Brain microvascular endothelial cell (primary cell): ENCODE measurements around the gene LSAMP.

Source experiments
- DNase-seq: peaks from one replicate; pipeline ENCODE4 v3.0.0-alpha.2; 2020
- H3K27ac ChIP-seq: fragments of 250-450 bp; sonication (Bioruptor Pico); 2 replicates; pipeline ENCODE4 v1.5.1; 2020; ENCODE audit warnings: mild to moderate bottlenecking, moderate library complexity
- H3K27me3 ChIP-seq: fragments of 250-450 bp; sonication (Bioruptor Pico); replicated peaks from 2 replicates; pipeline ENCODE4 v1.5.1; 2020; ENCODE audit warnings: mild to moderate bottlenecking
- H3K36me3 ChIP-seq: fragments of 250-450 bp; sonication (Bioruptor Pico); replicated peaks from 2 replicates; pipeline ENCODE4 v1.5.1; 2020; ENCODE audit warnings: mild to moderate bottlenecking
- H3K4me3 ChIP-seq: 2 replicates; pipeline ENCODE4 v1.5.1; 2011; ENCODE audit warnings: low read depth, mild to moderate bottlenecking, control low read depth, low read length, moderate library complexity
- in situ Hi-C: cut with HindIII; loops from 2 replicates; pipeline ENCODE4 v1.10.0; 2017; ENCODE audit warnings: low sequenced_read_pairs, low pct_ligation_motif_present
- TF ChIP-seq, protein P1 (sequence below): IDR thresholded peaks from 2 replicates; pipeline ENCODE4 v1.5.1; 2011; ENCODE audit warnings: low read depth, mild to moderate bottlenecking, moderate library complexity, low read length, control low read depth, inconsistent platforms; ENCODE audit errors: missing control alignments

Gene LSAMP

GRCh38 chr3:115928376-115928775, 516.9 kb downstream of the LSAMP start:
- Histone ChIP-seq H3K27me3 (no peaks in the 10 kb centered on the region), H3K36me3 (no peaks in the 10 kb centered on the region), H3K4me3 (no peak overlapping the region), H3K27ac (no peak overlapping the region)
- DNase-seq = no peak
- in situ Hi-C loops = no loop called here
- TF ChIP-seq, protein P1, sequence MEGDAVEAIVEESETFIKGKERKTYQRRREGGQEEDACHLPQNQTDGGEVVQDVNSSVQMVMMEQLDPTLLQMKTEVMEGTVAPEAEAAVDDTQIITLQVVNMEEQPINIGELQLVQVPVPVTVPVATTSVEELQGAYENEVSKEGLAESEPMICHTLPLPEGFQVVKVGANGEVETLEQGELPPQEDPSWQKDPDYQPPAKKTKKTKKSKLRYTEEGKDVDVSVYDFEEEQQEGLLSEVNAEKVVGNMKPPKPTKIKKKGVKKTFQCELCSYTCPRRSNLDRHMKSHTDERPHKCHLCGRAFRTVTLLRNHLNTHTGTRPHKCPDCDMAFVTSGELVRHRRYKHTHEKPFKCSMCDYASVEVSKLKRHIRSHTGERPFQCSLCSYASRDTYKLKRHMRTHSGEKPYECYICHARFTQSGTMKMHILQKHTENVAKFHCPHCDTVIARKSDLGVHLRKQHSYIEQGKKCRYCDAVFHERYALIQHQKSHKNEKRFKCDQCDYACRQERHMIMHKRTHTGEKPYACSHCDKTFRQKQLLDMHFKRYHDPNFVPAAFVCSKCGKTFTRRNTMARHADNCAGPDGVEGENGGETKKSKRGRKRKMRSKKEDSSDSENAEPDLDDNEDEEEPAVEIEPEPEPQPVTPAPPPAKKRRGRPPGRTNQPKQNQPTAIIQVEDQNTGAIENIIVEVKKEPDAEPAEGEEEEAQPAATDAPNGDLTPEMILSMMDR = no peak

DNA sequence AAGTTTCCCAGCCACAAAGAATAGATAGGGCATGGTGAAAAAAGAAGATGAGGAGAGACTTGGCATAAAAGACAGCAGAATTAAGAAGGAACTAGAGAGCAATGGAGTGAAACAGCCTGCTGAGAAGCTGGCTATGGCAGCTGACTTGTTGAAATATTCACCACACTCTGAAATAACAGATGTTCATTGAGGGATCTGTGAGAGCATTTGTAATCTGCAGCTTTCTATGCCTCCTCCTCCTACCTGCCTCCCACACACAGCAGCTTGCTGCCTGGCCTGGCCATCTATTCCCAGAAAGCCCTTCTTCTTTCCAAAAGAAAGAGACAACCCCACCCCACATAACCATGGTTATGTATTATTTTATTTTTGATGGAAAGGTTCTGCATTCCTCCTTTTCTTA, 518.1 kb downstream of the LSAMP start:
- no peak for DNase-seq
- no peaks in the 10 kb centered on the region for H3K36me3 ChIP-seq
- no peak overlapping the region for H3K4me3 ChIP-seq
- H3K27me3 ChIP-seq = no peaks in the 10 kb centered on the region
- H3K27ac ChIP-seq = no peak overlapping the region
- in situ Hi-C loops = no loop called here
- TF ChIP-seq, protein P1 = no peak

GRCh38 chr3:115922681-115923347, 522.5 kb downstream of the LSAMP start:
- Histone ChIP-seq H3K27ac (no peak overlapping the region), H3K36me3 (no peaks in the 10 kb centered on the region), H3K27me3 (no peaks in the 10 kb centered on the region), H3K4me3 (no peak overlapping the region)
- TF ChIP-seq, protein P1 = peak; percentile 74
- peak; percentile 69 for DNase-seq
- in situ Hi-C loops = no loop called here

DNA sequence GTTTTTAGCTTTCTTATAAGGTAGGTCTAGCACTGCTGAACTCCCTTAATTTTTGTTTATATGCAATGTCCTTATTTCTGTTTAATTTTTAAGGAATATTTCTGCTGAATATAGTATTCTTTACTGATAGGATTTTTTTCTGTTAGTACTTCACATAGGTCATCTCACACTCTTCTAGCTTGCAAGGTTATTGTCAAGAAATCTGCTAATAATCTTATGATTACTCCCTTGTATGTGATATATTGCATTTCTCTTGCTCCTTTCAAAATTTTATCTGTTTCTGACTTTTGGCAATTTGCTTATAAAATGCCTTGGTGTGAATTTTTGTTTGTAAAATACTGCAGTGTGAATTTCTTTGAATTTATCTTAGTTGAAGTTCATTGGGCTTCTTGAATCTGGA, 523.6 kb downstream of the LSAMP start:
- no peak overlapping the region for H3K4me3 ChIP-seq
- DNase-seq = no peak
- in situ Hi-C loops = no loop called here
- TF ChIP-seq, protein P1 = no peak
- H3K27ac ChIP-seq = no peak overlapping the region
- H3K27me3 ChIP-seq = no peaks in the 10 kb centered on the region
- no peaks in the 10 kb centered on the region for H3K36me3 ChIP-seq

DNA sequence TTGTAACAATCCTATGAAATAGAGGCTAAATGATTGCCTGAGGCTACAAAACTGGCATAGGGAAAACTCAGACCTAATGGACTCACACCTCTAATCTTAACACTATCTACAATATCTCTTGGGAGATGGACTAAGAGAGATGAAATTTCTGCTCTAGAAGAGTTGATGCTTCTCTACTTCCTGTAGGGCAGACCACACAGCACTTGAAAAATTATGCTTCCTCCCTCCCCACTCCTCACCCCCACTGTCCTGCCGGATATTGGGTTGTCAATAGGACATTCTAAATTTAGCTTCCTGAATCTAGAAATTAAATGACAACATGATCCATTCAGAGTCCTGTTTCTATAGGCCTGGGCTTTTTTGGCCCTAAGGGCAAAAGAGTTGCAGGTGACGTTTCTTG, 526.4 kb downstream of the LSAMP start:
- Histone ChIP-seq H3K27ac (no peak overlapping the region), H3K27me3 (no peaks in the 10 kb centered on the region), H3K36me3 (no peaks in the 10 kb centered on the region), H3K4me3 (no peak overlapping the region)
- TF ChIP-seq, protein P1 = no peak
- in situ Hi-C loops = no loop called here
- DNase-seq = no peak

DNA sequence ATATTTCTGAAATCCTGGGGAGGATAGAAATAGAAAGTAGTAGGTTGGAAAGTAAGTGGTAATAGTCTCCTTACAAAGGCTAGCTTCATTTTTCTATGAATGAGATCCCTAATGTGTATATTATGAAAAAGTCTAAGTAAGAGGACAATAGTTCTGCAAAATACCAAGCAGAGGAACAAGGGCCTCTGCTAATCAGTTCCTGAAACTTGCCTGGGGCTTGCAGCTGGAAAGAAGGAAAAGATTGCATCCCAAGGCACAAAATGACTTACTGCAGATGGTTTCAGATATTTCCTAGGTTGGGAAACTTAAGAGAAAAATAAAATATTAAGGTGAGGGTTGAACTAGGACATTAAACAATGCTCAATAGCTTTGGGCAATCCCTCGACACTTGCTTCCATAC, 528.4 kb downstream of the LSAMP start:
- in situ Hi-C loops = no loop called here
- Histone ChIP-seq H3K4me3 (no peak overlapping the region), H3K27me3 (no peaks in the 10 kb centered on the region), H3K36me3 (no peaks in the 10 kb centered on the region), H3K27ac (no peak overlapping the region)
- DNase-seq = no peak
- TF ChIP-seq, protein P1 = no peak
